PFSK-1 (cell line): Measurements from ENCODE around the gene TBC1D22A.

Experiments used
- FOXP2 ChIP-seq: optimal IDR thresholded peaks from 2 replicates; pipeline ENCODE3; 2011; ENCODE audit warnings: borderline replicate concordance, control low read depth, inconsistent platforms; ENCODE audit not compliant: insufficient read depth; ENCODE audit errors: extremely low read length, extremely low read depth
- POLR2AphosphoS5 ChIP-seq: IDR thresholded peaks from 2 replicates; pipeline ENCODE4 v1.6.1; 2012; ENCODE audit warnings: low read depth, mild to moderate bottlenecking, control low read depth, low read length, moderate library complexity
- REST ChIP-seq, 2 experiments: IDR thresholded peaks; 2 replicates each; pipeline versions ENCODE4 v1.6.1 to v1.8.0; 2011 to 2012; ENCODE audit warnings: low read depth in 2 of 2, low read length in 2 of 2, control low read depth in 1 of 2, inconsistent platforms in 1 of 2, mild to moderate bottlenecking in 1 of 2, moderate library complexity in 1 of 2; ENCODE audit not compliant: insufficient read depth in 1 of 2
- SIN3A ChIP-seq: IDR thresholded peaks from 2 replicates; pipeline ENCODE4 v1.6.1; 2012; ENCODE audit warnings: mild to moderate bottlenecking, low read length, moderate library complexity, borderline replicate concordance; ENCODE audit not compliant: insufficient read depth
- TAF1 ChIP-seq: IDR thresholded peaks from 2 replicates; pipeline ENCODE4 v1.6.1; 2012; ENCODE audit warnings: low read length, control low read depth, borderline replicate concordance; ENCODE audit not compliant: insufficient read depth

TBC1D22A gene

DNA sequence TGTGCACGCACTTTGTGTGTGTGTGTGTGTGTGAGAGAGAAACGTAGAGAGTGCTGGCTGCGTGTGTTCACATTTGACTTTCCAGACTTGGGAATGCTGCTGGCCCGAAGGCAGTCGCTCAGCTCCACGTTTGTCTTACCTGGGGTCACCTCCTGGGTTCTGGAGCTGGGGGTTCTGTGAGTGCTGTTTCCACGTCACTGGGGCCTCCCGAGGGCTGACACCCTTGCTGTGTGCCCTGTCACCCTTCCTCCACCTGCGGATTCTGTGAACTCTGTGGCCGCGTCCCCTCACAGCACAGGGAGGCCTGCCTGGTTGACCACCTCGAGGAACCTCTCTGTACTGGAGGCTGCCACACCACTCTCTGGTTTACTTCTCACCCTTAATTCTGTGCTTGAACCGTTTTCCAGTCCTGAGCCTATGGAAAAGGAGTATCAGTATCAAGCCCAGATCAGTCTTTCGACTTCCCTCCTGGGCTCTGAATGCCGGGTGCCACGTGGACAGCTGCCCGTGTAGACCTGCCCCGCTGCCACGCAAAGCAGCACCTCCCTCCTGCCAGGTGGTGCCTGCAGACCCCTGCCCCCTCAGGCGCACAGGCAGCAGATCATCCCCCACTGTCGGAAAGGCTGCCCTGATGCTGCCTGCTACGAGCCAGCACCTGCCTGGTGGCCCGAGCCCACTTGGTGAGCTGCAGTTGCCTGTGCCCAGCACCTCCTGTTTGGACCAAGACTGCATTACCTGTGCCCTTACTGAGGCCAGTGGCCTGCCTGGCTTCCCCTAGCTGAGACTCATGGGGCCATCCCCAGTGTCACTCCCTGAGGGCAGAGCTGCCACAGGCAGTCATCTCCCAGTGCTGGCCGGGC lies 233.3 kb downstream of the TBC1D22A start:
- TF ChIP-seq FOXP2 = no peak
- no peak for TF ChIP-seq POLR2AphosphoS5
- no peak for TF ChIP-seq REST (IDR thresholded peaks at IDR 0.05; ENCODE audit: insufficient read depth in 1 of 2, low read depth in 2 of 2, low read length in 2 of 2)
- TF ChIP-seq SIN3A = no peak
- no peak for TF ChIP-seq TAF1

- TF ChIP-seq TAF1 (no peak), FOXP2 (no peak), POLR2AphosphoS5 (no peak), REST (IDR thresholded peaks at IDR 0.05; ENCODE audit: insufficient read depth in 1 of 2, low read depth in 2 of 2, low read length in 2 of 2) (no peak)
These were observed 234.3 kb downstream of the TBC1D22A start for GRCh38 chr22:46996595-46997310.

DNA sequence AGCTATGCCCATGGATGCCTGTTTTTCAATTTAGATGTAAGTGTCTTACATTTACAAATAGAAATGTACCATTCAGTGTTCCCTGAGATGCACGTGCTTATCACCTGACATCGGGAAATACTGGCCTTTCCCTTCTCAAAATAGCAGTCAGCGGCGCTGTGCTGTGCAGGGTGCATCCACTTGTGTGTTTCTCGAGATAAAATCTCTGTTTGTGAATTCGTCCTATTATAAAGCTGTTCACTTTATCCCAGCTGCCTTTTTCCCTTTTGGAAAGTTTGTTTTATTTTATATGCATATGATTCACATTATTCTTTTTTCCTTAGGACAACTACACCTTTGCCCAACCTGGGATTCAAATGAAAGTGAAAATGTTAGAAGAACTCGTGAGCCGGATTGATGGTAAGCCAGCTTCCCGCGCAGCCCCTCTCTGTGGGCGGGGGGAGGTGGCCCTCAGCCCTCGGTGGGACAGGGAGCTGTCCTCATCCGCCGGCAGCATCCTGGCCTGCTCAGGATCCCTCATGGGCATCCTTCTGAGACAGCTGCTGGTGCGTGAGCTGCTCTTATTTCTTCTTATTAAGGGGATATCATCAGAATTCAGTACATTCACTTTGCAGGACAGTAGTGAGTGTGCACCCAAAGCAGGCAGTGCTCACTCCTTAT lies 235.0 kb downstream of the TBC1D22A start:
- TF ChIP-seq TAF1 (no peak), SIN3A (no peak), FOXP2 (no peak), REST (IDR thresholded peaks at IDR 0.05; ENCODE audit: insufficient read depth in 1 of 2, low read depth in 2 of 2, low read length in 2 of 2) (no peak), POLR2AphosphoS5 (no peak)

GRCh38 chr22:46998331-46998730 lies 235.9 kb downstream of the TBC1D22A start:
- TF ChIP-seq TAF1 = no peak
- TF ChIP-seq REST (IDR thresholded peaks at IDR 0.05; ENCODE audit: insufficient read depth in 1 of 2, low read depth in 2 of 2, low read length in 2 of 2) = no peak
- TF ChIP-seq POLR2AphosphoS5 = no peak
- no peak for TF ChIP-seq FOXP2
- TF ChIP-seq SIN3A = no peak
